AG09309 (cell line): Measurements from ENCODE around the gene SSTR5.

Source experiments
- DNase-seq: peaks from one replicate; pipeline ENCODE4 v3.0.0-alpha.2; 2010; ENCODE audit warnings: low read depth
- H3K4me3 ChIP-seq: 2 replicates; pipeline ENCODE4 v1.5.1; 2011; ENCODE audit warnings: mild to moderate bottlenecking, low read depth, low read length, moderate library complexity; ENCODE audit not compliant: control insufficient read depth
- TF ChIP-seq, protein P1 (sequence below): IDR thresholded peaks from 2 replicates; pipeline ENCODE4 v1.5.1; 2011; ENCODE audit warnings: mild to moderate bottlenecking, low read depth, low read length, inconsistent platforms; ENCODE audit not compliant: insufficient read depth, control insufficient read depth; ENCODE audit errors: missing control alignments

SSTR5 gene

DNA sequence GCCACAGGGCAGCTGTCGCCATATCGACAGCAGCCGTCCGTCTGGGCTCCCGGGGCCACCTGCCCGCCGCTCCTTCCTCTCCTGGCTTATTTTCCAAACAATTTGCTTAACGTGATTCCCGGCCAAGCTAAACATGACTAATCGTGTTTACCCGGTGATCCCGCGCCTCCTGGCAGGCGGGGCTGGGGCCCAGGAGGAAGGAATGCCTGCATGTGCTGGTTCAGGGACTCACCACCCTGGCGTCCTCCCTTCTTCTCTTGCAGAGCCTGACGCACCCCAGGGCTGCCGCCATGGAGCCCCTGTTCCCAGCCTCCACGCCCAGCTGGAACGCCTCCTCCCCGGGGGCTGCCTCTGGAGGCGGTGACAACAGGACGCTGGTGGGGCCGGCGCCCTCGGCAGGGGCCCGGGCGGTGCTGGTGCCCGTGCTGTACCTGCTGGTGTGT is 6.1 kb downstream of the SSTR5 start:
- no peak overlapping the region for H3K4me3 ChIP-seq
- DNase-seq = no peak
- TF ChIP-seq, protein P1, sequence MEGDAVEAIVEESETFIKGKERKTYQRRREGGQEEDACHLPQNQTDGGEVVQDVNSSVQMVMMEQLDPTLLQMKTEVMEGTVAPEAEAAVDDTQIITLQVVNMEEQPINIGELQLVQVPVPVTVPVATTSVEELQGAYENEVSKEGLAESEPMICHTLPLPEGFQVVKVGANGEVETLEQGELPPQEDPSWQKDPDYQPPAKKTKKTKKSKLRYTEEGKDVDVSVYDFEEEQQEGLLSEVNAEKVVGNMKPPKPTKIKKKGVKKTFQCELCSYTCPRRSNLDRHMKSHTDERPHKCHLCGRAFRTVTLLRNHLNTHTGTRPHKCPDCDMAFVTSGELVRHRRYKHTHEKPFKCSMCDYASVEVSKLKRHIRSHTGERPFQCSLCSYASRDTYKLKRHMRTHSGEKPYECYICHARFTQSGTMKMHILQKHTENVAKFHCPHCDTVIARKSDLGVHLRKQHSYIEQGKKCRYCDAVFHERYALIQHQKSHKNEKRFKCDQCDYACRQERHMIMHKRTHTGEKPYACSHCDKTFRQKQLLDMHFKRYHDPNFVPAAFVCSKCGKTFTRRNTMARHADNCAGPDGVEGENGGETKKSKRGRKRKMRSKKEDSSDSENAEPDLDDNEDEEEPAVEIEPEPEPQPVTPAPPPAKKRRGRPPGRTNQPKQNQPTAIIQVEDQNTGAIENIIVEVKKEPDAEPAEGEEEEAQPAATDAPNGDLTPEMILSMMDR = no peak

DNA sequence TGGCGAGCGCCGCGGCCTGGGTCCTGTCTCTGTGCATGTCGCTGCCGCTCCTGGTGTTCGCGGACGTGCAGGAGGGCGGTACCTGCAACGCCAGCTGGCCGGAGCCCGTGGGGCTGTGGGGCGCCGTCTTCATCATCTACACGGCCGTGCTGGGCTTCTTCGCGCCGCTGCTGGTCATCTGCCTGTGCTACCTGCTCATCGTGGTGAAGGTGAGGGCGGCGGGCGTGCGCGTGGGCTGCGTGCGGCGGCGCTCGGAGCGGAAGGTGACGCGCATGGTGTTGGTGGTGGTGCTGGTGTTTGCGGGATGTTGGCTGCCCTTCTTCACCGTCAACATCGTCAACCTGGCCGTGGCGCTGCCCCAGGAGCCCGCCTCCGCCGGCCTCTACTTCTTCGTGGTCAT is 6.8 kb downstream of the SSTR5 start:
- DNase-seq = no peak
- H3K4me3 ChIP-seq = no peak overlapping the region
- TF ChIP-seq, protein P1 = no peak

DNA sequence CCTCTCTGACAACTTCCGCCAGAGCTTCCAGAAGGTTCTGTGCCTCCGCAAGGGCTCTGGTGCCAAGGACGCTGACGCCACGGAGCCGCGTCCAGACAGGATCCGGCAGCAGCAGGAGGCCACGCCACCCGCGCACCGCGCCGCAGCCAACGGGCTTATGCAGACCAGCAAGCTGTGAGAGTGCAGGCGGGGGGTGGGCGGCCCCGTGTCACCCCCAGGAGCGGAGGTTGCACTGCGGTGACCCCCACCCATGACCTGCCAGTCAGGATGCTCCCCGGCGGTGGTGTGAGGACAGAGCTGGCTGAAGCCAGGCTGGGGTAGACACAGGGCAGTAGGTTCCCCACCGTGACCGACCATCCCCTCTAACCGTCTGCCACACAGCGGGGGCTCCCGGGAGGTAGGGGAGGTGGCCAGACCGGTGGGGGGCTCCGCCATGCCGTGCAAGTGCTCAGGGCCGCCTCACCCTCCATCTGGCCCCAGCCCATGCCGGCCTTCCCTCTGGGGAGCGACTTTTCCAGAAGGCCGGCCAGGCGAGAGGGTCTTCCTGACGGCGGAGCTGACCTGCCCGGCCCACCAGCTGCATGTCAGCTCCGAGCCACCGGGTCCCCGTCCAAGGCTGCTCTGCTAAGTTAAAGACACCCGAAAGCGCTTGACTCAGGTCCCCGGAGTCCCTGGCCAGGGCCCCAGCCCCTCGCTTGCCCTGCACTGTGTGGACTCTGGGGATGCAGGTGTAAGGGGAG is 7.4 kb downstream of the SSTR5 start:
- H3K4me3 ChIP-seq = no peak overlapping the region
- DNase-seq = no peak
- TF ChIP-seq, protein P1 = no peak

DNA sequence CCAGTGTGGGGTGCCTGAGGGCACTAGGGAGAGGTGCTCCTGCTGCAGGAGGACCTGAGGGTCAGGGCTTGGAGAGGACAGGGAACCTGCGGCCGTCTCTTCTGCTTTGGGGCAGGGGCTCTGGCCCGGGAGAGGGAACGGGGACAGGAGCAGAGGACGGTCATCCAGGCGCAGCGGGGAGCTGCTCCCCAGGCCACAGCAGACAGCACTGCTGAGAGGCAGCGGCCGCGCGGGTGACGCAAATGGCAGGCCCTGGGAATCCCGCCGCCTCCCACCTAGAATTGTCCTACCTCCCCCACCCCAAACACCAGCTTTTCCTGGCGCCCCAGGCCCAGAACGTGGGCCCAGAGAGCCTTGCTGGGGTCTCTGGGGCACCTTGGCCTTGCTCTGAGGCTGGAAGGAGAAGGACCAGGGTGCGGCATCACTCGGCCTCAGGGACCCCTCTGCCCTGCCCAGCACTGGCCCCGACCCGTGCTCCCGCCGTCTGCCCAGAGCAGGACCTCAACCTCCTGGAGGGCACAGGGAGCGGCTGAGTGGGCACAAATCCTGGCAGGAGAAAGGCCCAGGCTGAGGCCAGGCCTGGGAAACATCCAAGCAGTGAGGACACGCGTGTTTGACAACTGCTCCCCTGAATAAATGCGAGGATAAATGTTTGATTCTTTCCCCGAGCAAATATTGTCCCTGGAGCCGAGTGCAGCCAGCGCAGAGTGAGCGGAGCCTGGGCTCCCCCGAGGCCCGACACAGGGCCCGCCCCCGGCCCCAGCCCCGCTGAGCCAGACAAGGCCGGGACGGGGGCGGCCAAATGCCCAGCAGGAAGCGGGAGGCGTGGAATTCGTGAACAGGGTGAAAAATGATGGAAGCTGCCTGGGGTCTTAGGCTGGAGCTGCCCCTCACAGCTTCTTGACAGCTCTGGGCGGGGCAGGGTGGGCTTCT is 8.5 kb downstream of the SSTR5 start:
- H3K4me3 ChIP-seq = no peak overlapping the region
- TF ChIP-seq, protein P1 = no peak
- no peak for DNase-seq

DNA sequence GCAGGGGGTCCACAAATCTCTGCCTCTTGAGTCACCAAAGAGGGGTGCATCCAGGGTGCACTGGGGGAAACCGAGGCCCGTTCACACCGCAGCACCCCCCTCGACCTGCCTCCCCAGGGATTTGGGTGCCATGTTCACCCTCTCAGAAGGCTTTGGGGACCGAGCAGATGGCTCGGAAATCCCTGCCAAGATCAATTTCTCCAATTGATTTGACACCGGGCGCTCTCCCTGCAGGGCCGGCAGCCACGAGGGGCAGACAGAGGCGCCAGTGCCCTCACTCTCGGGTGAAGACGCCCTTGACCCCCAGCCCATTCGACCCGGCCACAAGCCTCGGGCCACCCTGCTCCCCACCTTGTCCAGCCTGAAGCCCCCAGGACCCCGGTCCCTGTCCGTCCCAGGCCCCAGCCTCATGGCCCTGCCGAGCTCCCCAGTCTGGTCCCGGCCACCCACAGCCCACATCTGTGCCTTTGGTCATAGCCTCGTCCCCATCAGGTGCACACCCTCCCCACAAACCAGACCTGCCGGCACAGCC is 9.3 kb downstream of the SSTR5 start:
- DNase-seq = no peak
- H3K4me3 ChIP-seq = no peak overlapping the region
- TF ChIP-seq, protein P1 = no peak

DNA sequence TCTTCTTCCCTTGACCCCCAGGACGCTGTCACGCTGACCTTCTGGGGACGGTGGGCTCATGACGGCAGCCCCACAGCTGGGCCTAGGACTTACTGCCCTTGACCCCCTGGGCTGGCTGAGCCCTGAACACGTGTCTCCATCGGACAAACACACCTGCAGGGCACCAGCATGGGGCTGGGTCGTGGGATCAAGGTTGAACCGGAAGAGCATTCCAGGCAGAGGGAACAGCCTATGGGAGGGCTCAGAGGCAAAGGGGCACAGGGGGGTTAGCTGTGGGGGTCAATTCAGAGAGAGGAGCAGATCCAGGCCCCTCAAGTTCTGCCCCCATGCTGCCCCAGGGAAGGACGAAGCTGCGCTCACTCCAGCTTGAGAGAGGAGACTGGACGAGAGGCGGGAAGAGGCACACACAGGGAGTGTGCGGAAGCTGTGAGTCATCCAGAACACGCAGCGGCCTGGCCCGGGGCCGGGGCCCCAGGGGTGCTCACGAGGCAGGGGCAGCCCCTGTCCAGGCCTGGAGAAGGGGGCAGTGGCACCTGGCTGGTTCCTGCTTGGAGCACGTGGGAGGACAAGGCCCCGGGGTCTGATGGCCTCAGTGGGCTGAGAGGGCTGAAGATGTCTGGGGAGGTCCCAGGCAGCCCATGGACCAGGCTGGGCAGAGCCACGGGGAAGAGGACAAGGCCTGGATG is 9.9 kb downstream of the SSTR5 start:
- TF ChIP-seq, protein P1 = no peak
- no peak overlapping the region for H3K4me3 ChIP-seq
- DNase-seq = no peak
